ENCODE results near the gene PREPL.

DNA sequence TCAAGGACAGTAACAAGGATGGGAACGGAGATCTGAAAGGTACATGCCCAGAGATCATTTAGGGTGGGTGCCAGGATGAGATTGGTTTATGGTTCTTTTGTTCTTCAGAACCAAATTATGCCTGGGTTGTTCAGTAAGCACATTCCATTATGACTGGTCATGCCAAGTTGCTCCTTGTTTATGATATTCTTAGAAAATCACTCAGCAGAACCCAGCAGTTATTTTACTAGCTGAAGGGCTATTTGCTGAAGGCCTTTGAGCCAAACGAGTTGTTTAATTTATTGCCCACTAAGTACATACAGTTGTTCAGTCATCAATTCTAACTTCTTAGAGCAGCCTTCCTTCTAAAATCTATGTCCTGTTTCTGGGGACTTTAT, 85.4 kb downstream of the PREPL start:
- TF ChIP-seq, protein P1, sequence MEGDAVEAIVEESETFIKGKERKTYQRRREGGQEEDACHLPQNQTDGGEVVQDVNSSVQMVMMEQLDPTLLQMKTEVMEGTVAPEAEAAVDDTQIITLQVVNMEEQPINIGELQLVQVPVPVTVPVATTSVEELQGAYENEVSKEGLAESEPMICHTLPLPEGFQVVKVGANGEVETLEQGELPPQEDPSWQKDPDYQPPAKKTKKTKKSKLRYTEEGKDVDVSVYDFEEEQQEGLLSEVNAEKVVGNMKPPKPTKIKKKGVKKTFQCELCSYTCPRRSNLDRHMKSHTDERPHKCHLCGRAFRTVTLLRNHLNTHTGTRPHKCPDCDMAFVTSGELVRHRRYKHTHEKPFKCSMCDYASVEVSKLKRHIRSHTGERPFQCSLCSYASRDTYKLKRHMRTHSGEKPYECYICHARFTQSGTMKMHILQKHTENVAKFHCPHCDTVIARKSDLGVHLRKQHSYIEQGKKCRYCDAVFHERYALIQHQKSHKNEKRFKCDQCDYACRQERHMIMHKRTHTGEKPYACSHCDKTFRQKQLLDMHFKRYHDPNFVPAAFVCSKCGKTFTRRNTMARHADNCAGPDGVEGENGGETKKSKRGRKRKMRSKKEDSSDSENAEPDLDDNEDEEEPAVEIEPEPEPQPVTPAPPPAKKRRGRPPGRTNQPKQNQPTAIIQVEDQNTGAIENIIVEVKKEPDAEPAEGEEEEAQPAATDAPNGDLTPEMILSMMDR (conservative IDR thresholded peaks at IDR 0.05 in 1 of 2, IDR thresholded peaks at IDR 0.05 in 1 of 2; ENCODE audit: extremely low read depth in 1 of 2, insufficient read depth in 1 of 2, low read depth in 1 of 2, low read length in 2 of 2): no peak
- TF ChIP-seq EZH2 (IDR thresholded peaks at IDR 0.05; ENCODE audit: borderline replicate concordance, low read length): no peak

All from mammary epithelial cell (primary cell).